ENCODE measurements around the gene SH2B3. TPM values are rescaled to one million over a fixed set of nuclear protein-coding genes. Genes with fewer than 3 reads are reported as not detected.

SH2B3 gene
- total RNA-seq, 3 donors from 2014 or later, result 16.5 to 22.4 (median 20.5) TPM

DNA sequence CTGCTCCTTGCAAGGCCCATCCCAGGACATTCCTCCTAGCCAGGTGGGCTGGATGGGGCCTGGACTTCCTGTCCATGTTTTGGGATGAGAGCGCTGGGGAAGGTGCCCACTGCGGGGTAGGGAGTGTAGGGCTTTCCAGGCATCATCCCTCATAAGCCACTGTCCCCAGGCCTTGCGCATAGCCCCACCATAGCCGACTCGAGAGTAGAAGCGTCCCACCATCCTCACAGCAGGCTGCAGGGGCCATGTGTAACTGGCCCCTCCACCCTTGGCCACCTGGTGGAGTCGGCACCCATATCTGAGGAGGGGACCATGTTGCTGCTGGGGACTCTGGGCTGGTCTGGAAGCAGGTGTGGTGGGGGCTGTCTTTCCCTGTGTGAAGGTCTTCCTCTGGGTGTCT is 30.5 kb downstream of the SH2B3 start:
- intact Hi-C loops (cut with DNase I, micrococcal nuclease), result no loop called here
- Histone ChIP-seq H3K4me1 (ENCODE audit: low read depth) (peaks cover 48% of the 10 kb centered on the region), H3K36me3 (ENCODE audit: low read depth) (no peaks in the 10 kb centered on the region), H3K9me3 (no peaks in the 10 kb centered on the region), H3K4me3 (no peak overlapping the region)
- ATAC-seq (no peak), DNase-seq (no peak)
- TF ChIP-seq, protein P1, sequence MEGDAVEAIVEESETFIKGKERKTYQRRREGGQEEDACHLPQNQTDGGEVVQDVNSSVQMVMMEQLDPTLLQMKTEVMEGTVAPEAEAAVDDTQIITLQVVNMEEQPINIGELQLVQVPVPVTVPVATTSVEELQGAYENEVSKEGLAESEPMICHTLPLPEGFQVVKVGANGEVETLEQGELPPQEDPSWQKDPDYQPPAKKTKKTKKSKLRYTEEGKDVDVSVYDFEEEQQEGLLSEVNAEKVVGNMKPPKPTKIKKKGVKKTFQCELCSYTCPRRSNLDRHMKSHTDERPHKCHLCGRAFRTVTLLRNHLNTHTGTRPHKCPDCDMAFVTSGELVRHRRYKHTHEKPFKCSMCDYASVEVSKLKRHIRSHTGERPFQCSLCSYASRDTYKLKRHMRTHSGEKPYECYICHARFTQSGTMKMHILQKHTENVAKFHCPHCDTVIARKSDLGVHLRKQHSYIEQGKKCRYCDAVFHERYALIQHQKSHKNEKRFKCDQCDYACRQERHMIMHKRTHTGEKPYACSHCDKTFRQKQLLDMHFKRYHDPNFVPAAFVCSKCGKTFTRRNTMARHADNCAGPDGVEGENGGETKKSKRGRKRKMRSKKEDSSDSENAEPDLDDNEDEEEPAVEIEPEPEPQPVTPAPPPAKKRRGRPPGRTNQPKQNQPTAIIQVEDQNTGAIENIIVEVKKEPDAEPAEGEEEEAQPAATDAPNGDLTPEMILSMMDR (IDR thresholded peaks at IDR 0.05), result no peak

DNA sequence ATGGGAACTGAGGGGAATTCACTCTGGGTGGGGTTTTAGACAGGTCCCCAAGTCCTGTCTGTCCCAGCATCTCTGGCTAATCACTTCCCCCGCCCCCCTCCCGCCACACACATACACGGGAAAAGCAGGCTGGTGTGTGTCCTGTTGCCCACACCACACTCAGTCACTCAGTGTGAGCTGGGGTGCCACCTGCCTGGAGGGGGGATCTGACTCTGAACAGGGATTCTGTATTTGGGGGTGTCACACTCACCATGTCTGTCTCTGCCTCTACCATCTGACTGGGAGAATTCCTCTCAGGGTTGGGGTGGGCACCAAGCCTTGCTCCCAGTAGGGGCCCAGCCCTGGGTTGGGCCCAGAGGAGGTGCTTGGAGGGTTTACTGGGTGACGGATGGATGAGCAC is 31.1 kb downstream of the SH2B3 start:
- DNase-seq (no peak), ATAC-seq (no peak)
- Histone ChIP-seq H3K9me3 (no peaks in the 10 kb centered on the region), H3K36me3 (ENCODE audit: low read depth) (no peaks in the 10 kb centered on the region), H3K4me3 (no peak overlapping the region), H3K4me1 (ENCODE audit: low read depth) (peaks cover 46% of the 10 kb centered on the region)
- TF ChIP-seq, protein P1 (IDR thresholded peaks at IDR 0.05), result no peak
- intact Hi-C loops (cut with DNase I, micrococcal nuclease), result no loop called here

DNA sequence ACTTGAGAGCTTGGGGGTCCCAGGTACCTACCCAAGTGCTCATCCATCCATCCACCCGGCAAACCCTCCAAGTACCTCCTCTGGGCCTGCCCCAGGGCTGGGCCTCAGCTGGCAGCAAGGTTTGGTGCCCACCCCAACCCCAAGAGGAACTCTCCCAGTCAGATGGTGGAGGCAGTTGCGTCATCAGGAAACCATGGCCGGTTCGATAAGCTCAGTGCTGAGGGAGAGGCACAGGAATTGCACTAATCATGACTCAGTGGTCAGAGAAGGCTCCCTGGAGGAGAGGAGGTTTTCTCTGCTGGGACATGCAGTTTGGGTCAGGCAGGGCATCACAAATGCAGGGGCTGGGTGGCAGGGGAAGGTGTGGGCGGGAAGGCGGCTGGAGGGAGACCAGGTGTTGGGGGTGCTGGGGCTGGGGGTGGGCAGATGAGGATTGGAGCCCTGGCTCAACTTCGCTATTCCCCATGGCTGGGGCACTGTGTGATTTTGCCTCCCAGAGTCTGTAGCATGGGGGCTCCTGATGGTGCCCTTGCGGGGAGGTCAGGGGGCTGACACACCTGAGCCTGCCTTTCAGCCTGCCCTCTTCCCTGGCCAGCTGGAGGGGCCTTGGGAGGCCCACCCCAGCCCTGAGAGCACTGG is 32.2 kb downstream of the SH2B3 start:
- TF ChIP-seq, protein P1 (IDR thresholded peaks at IDR 0.05), result no peak
- peak in 1 of 3 donors; percentile 67 for DNase-seq
- no peaks in the 10 kb centered on the region for H3K9me3 ChIP-seq
- no peaks in the 10 kb centered on the region for H3K36me3 ChIP-seq (ENCODE audit: low read depth)
- H3K4me3 ChIP-seq, result no peak overlapping the region
- peaks cover 46% of the 10 kb centered on the region for H3K4me1 ChIP-seq (ENCODE audit: low read depth)
- intact Hi-C loops (cut with DNase I, micrococcal nuclease), result no loop called here
- ATAC-seq, result peak; percentile 17

DNA sequence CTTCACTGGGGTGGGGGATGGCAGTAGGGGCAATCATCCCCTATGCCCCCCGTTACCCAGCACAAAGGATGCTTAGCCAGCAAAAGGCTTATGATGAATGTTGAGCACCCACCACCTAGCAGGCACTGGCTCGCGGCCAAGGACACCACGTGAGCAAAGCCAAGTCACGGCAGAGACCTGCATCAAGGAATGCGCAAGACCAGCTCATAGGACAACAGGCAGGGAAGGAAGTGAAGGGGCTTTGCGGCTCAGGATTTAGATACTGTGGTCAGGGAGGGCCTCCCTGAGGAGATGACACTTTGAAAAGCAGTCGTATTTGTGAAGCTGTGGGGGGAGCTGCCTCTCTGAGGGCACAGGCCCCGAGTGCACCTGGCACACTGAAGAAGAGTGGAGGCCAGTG is 32.8 kb downstream of the SH2B3 start:
- Histone ChIP-seq H3K36me3 (ENCODE audit: low read depth) (no peaks in the 10 kb centered on the region), H3K9me3 (no peaks in the 10 kb centered on the region), H3K4me1 (ENCODE audit: low read depth) (peaks cover 46% of the 10 kb centered on the region), H3K4me3 (no peak overlapping the region)
- intact Hi-C loops (cut with DNase I, micrococcal nuclease), result no loop called here
- TF ChIP-seq, protein P1 (IDR thresholded peaks at IDR 0.05), result no peak
- ATAC-seq (no peak), DNase-seq (peak in 1 of 3 donors; percentile 77)

DNA sequence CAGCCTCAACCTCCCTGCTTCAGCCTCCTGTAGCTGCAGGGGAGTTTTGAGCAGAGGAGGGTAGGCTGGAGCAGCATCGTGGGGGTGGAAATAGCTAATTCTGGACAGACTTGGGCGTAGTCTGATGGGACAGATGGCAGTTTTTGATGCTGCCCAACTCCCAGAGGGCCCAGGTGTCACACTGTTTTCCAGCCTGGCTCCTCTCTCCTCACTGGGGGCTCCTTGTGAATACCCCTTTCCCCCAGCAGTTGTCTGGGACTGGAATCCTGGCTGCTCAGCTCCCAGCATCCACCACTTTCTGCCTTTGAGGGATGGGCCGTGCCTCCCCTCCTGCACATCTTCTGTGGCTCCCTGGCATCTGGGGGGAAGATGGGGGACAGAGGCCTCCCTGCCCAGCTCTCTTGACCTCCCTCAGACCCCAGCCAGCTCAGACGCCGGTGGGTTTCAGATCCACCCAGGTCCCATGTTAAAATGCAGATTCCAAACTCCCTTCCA is 34.0 kb downstream of the SH2B3 start:
- intact Hi-C loops (cut with DNase I, micrococcal nuclease), result no loop called here
- peaks cover 38% of the 10 kb centered on the region for H3K4me1 ChIP-seq (ENCODE audit: low read depth)
- ATAC-seq, result no peak
- no peak for DNase-seq
- no peak overlapping the region for H3K4me3 ChIP-seq
- TF ChIP-seq, protein P1 (IDR thresholded peaks at IDR 0.05), result no peak
- H3K36me3 ChIP-seq (ENCODE audit: low read depth), result no peaks in the 10 kb centered on the region
- no peaks in the 10 kb centered on the region for H3K9me3 ChIP-seq

Data from mucosa of descending colon (tissue), 3 donors.